Hepatocyte (in vitro differentiated cells): ENCODE results near the gene TMEM109. TPM values are rescaled to one million over a fixed set of nuclear protein-coding genes. Genes with fewer than 3 reads are reported as not detected.

Experiments
- DNase-seq: peaks from one replicate; pipeline ENCODE4 v3.0.0-alpha.2; 2016; ENCODE audit warnings: low spot score
- H2AFZ ChIP-seq: fragments of 200-600 bp; sonication (generic); 2 replicates; pipeline ENCODE4 v1.6.0; 2016; ENCODE audit warnings: antibody characterized with exemption, mild to moderate bottlenecking
- H3K27ac ChIP-seq: fragments of 200-600 bp; sonication (generic); 2 replicates; pipeline ENCODE4 v1.5.1; 2016; ENCODE audit warnings: mild to moderate bottlenecking
- H3K27me3 ChIP-seq: fragments of 200-600 bp; sonication (generic); 2 replicates; pipeline ENCODE4 v1.6.1; 2016
- H3K36me3 ChIP-seq: fragments of 200-600 bp; sonication (generic); replicated peaks from 2 replicates; pipeline ENCODE4 v1.5.1; 2016; ENCODE audit warnings: low read depth; ENCODE audit not compliant: insufficient read depth
- H3K4me1 ChIP-seq: fragments of 200-600 bp; sonication (generic); 2 replicates; pipeline ENCODE4 v1.5.1; 2016; ENCODE audit warnings: mild to moderate bottlenecking, moderate library complexity; ENCODE audit not compliant: insufficient read depth
- H3K4me2 ChIP-seq: fragments of 200-600 bp; sonication (generic); 2 replicates; pipeline ENCODE4 v1.6.0; 2016
- H3K4me3 ChIP-seq: fragments of 200-600 bp; sonication (generic); 2 replicates; pipeline ENCODE4 v1.5.1; 2016; ENCODE audit warnings: mild to moderate bottlenecking
- H3K79me2 ChIP-seq: fragments of 200-600 bp; sonication (generic); 2 replicates; pipeline ENCODE4 v1.6.0; 2017; ENCODE audit warnings: mild to moderate bottlenecking
- H3K9me2 ChIP-seq: fragments of 200-600 bp; sonication (generic); replicated peaks from 2 replicates; pipeline ENCODE4 v1.6.0; 2017; ENCODE audit warnings: mild to moderate bottlenecking; ENCODE audit not compliant: insufficient read depth
- H3K9me3 ChIP-seq: fragments of 200-600 bp; sonication (generic); 2 replicates; pipeline ENCODE4 v1.5.1; 2016; ENCODE audit warnings: low read depth, mild to moderate bottlenecking
- H4K20me1 ChIP-seq: fragments of 200-600 bp; sonication (generic); 2 replicates; pipeline ENCODE4 v1.6.0; 2016; ENCODE audit warnings: mild to moderate bottlenecking; ENCODE audit not compliant: insufficient read depth, poor library complexity, severe bottlenecking
- EZH2 ChIP-seq: fragments of 200-600 bp; sonication (generic); IDR thresholded peaks from 2 replicates; pipeline ENCODE4 v1.6.1; 2016; ENCODE audit warnings: antibody characterized with exemption, mild to moderate bottlenecking, borderline replicate concordance
- EZH2phosphoT487 ChIP-seq: fragments of 200-600 bp; sonication (generic); IDR thresholded peaks from one replicate; pipeline ENCODE4 v1.6.1; 2018; ENCODE audit warnings: antibody characterized with exemption, mild to moderate bottlenecking, low read depth, moderate library complexity; ENCODE audit not compliant: unreplicated experiment, severe bottlenecking
- WGBS: methylation state at CpG from one replicate; pipeline ENCODE4 v1.1.6; 2016; ENCODE audit warnings: low lambda C conversion rate; ENCODE audit errors: missing lambda C conversion rate; 5-methylcytosine and 5-hydroxymethylcytosine counted together
- polyA plus RNA-seq: library from polyadenylated mRNA; unstranded; fragments of >200 nt; fragmentation: Nextera tagmentation; extraction: Ambion mirVana; gene quantifications from 2 replicates; pipeline ENCODE4 v1.2.1, GENCODE V29; 2016
- total RNA-seq: library from RNA; depleted of rRNA; stranded (reverse); fragments of >200 nt; gene quantifications from 2 replicates; pipeline ENCODE4 v1.2.3, GENCODE V29; 2014
- TF ChIP-seq, protein P1 (sequence below): fragments of 200-600 bp; sonication (generic); IDR thresholded peaks from 2 replicates; pipeline ENCODE4 v1.5.1; 2016; ENCODE audit warnings: antibody characterized with exemption, mild to moderate bottlenecking; ENCODE audit not compliant: poor library complexity

Gene TMEM109
- total and polyA plus RNA-seq, 2 experiments from 2014 or later = 30.0 to 86.9 TPM

DNA sequence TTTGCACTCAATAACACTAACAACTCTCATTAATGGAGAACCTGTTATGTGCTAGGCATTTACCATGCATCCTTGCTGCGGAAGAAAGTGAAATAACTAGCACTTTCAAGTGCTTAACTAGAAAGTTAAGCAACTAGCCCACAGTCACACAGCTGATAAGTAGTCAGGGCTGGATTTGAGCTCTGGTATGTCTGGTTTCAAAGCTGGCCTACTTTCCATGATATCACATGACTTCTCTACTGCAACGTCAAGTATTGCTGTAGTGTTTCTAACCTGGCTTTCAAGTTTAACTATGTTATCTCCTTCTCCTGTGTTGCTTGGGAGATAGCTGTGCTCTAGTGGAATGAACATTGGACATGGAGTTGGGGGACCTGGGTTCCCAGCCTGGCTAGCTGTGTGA, 25.9 kb downstream of the TMEM109 start:
- Histone ChIP-seq H3K36me3 (no peaks in the 10 kb centered on the region), H4K20me1 (no peaks in the 10 kb centered on the region), H3K27ac (peak overlapping the region; percentile 44), H3K9me3 (no peaks in the 10 kb centered on the region), H3K79me2 (no peaks in the 10 kb centered on the region), H3K4me1 (peaks cover 6% of the 10 kb centered on the region), H3K4me2 (no peak overlapping the region), H3K4me3 (no peak overlapping the region), H3K9me2 (no peaks in the 10 kb centered on the region), H3K27me3 (no peaks in the 10 kb centered on the region), H2AFZ (no peak overlapping the region)
- TF ChIP-seq, protein P1, sequence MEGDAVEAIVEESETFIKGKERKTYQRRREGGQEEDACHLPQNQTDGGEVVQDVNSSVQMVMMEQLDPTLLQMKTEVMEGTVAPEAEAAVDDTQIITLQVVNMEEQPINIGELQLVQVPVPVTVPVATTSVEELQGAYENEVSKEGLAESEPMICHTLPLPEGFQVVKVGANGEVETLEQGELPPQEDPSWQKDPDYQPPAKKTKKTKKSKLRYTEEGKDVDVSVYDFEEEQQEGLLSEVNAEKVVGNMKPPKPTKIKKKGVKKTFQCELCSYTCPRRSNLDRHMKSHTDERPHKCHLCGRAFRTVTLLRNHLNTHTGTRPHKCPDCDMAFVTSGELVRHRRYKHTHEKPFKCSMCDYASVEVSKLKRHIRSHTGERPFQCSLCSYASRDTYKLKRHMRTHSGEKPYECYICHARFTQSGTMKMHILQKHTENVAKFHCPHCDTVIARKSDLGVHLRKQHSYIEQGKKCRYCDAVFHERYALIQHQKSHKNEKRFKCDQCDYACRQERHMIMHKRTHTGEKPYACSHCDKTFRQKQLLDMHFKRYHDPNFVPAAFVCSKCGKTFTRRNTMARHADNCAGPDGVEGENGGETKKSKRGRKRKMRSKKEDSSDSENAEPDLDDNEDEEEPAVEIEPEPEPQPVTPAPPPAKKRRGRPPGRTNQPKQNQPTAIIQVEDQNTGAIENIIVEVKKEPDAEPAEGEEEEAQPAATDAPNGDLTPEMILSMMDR = no peak
- TF ChIP-seq EZH2 = no peak
- no peak for TF ChIP-seq EZH2phosphoT487
- 35% methylated on average over 2 of the region's 2 CpGs for WGBS
- peak; percentile 68 for DNase-seq

DNA sequence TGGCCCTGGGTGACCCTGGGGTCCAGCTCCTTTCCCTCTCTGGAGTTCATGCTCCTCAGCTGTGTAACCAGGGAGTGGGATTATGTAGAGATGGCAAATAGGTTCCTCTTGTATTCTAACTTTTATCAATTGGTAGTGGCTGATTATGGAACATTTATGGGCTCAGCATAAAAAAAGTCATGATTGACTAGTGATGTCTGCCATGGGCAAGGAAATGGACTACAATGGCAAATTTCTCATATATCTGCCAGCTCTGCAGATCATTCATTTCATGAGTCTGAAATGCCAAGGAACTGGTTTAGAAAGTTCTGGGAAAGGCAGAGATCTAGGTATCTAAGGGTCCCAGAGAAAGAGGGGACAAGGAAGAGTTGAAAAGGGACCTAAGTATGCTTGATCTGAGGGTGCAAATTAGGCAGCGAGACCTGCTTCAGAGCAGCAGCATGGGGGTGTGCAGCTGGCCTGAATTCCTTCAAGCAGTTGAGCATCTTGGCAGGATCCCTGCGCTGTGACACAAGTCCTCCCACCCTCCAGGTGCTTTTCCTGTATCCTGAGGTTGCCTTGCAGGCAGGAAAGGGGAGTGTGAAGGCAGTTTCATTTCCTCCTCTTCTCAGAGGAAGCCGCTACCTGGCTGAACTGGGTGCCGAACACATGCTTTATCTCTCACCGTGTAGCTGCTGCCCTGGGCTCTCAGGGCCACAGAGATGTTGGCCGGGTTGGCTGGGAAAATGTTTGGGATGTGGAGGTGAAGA, 27.6 kb downstream of the TMEM109 start:
- WGBS = 90% methylated on average over 6 of the region's 6 CpGs
- no peak overlapping the region for H3K4me2 ChIP-seq
- no peaks in the 10 kb centered on the region for H3K36me3 ChIP-seq
- H3K4me3 ChIP-seq = no peak overlapping the region
- peaks cover 6% of the 10 kb centered on the region for H3K4me1 ChIP-seq
- DNase-seq = no peak
- TF ChIP-seq EZH2 (no peak), EZH2phosphoT487 (no peak)
- TF ChIP-seq, protein P1 = no peak
- H4K20me1 ChIP-seq = no peaks in the 10 kb centered on the region
- no peaks in the 10 kb centered on the region for H3K79me2 ChIP-seq
- no peaks in the 10 kb centered on the region for H3K9me3 ChIP-seq
- H2AFZ ChIP-seq = no peak overlapping the region
- no peaks in the 10 kb centered on the region for H3K9me2 ChIP-seq
- no peaks in the 10 kb centered on the region for H3K27me3 ChIP-seq
- H3K27ac ChIP-seq = no peak overlapping the region

DNA sequence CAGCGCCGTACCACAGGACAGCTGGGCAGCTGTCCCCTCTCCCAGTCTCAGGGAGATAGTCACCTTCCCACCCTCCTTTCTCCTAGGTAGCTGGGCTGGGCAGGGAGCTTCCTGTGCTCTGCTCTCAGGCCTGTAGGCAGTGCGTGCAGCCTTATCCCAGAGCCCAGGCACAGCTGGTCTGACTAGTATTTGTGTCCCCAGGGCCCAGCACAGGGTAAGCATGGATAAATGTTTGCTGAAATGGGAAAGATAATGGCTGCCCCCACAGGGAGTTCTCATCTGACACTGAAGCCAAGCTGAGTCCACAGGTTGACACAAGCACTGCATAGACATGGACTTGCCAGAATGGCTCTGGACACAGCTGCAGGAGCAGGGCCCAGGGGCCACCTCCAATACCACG, 28.3 kb downstream of the TMEM109 start:
- Histone ChIP-seq H2AFZ (no peak overlapping the region), H3K4me1 (peaks cover 6% of the 10 kb centered on the region), H3K27me3 (no peaks in the 10 kb centered on the region), H3K4me3 (no peak overlapping the region), H3K36me3 (no peaks in the 10 kb centered on the region), H3K4me2 (no peak overlapping the region), H3K9me2 (no peaks in the 10 kb centered on the region), H3K27ac (no peak overlapping the region), H3K79me2 (no peaks in the 10 kb centered on the region), H4K20me1 (no peaks in the 10 kb centered on the region), H3K9me3 (no peaks in the 10 kb centered on the region)
- DNase-seq = no peak
- no peak for TF ChIP-seq EZH2
- TF ChIP-seq EZH2phosphoT487 = no peak
- TF ChIP-seq, protein P1 = no peak
- 90% methylated on average over 4 of the region's 4 CpGs for WGBS
